Left forelimb (tissue), 1 donor: Measurements from ENCODE around the gene DYNLL2.
"Not testable (repeated sequence)": the region's sequence is repeated elsewhere in the genome, so short reads cannot be mapped to it uniquely, and the experiment has no call there.

Experiments
- DNase-seq: peaks from one replicate; pipeline ENCODE4 v3.0.0-alpha.2; 2018; ENCODE audit warnings: low spot score

DYNLL2 gene

GRCh38 chr17:58073266-58073665 is 10.0 kb upstream of the DYNLL2 start:
- DNase-seq = not testable (repeated sequence)

- DNase-seq = not testable (repeated sequence)
These were observed 8.8 kb upstream of the DYNLL2 start for GRCh38 chr17:58074406-58074805.

DNA sequence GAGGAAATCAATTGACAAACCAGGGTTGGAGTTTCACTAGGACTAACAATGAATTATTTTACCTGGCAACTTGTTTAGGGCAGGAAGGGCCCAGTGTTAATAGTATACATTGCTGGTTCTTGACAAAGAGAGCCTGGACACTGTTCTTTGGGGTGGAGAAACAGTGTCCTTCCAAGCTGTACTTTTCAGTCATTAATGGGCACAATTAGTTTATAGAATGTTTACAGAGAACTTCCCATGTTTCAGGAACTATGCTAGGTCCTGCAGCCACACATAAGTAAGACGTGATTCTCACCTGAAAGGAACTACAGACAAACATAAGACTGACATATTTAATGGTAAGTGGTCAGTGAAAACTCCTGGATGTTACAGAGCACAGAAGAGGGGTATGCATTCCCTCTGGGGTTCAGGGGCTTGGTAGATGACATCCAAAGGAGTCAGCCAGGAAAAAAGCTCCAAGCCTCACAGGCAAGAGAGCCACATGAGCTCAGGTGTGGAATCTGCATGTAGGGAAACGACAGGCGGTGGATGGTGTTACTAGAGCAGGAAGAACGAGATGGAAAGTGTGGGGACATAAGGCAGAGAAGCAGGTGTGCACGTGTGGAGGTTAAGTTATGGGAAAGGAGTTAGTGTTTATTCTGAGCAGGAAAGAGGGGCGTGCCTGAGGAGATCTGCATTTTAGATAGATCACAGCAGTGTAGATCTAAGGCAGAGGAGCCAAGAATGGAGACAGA is 3.8 kb upstream of the DYNLL2 start:
- DNase-seq = no peak

DNA sequence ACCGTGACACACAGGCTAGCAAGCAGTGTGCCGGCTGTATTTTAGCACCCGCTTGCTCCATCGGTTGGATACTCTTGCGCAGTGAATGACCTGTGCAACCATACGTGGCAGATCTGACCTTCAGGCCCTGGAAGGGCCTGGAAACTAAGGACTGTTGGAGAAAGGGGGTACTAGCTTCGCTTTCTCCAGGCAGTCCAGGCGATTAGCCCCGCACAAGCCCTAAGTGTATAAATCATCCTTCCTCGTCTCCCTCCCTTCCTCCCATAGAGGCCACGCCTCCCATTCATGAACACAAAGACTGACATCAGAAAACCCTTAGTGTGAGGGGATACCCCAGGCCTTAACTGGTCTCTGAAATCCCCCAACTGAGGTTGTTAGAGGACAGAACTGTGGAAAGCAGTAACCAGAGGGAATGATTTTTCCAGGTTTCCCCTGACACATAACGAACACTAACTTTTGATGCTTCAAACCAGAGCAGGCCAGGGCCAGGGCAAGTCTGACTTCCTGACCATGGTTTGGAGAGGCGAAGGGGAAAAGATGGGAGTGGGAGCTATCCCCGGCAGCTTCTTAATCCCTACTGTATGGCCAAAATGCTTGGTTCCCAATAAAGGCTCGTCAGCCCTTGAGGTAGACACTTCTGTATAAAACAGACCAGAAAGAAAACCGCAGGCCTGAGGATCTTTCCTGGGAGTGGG is 1.4 kb upstream of the DYNLL2 start:
- DNase-seq = no peak

- no peak for DNase-seq
These were observed 814 bp upstream of the DYNLL2 start for GRCh38 chr17:58082341-58082869.

DNA sequence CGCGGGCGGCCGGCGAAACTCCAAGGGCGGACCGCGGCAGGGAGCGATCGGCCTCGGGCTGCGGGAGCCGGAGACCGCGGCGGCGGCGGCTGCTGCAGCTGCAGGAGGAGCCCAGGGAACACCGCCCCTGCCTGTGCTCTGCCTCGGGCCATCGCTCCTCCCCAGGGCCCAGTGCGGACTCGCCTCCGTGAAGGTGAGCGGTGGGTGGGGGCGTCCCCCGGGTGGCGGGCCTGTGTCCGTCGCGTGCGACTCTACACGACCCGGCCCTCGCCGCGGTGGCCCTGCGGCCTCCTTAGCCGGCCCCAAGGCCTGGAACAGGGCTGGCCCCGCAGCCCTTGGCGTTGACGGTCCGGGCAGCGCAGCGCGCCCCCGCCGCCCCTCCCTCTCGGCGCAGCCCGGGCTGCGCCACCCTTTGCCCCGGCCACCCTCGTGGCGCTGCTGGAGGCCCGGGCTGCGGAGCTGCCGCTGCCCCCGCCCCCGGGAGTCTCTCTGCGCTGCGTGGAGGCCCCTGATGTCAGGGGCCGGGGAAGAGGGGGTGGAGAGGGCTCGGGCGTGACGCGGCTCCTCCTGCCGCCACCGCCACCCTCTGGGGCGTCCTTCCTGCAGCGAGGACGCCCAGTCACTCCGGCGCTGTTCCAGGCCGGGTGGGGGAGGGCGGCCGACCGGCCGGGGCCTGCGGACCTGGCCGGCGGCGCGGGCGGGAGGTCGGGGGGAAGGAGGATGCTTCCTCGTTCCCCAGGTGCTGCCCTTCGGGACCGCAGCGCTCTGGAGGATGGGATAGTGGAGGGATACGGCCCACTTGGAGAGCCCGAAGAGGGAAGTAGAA is 485 bp downstream of the DYNLL2 start:
- DNase-seq = peak; percentile 73

DNA sequence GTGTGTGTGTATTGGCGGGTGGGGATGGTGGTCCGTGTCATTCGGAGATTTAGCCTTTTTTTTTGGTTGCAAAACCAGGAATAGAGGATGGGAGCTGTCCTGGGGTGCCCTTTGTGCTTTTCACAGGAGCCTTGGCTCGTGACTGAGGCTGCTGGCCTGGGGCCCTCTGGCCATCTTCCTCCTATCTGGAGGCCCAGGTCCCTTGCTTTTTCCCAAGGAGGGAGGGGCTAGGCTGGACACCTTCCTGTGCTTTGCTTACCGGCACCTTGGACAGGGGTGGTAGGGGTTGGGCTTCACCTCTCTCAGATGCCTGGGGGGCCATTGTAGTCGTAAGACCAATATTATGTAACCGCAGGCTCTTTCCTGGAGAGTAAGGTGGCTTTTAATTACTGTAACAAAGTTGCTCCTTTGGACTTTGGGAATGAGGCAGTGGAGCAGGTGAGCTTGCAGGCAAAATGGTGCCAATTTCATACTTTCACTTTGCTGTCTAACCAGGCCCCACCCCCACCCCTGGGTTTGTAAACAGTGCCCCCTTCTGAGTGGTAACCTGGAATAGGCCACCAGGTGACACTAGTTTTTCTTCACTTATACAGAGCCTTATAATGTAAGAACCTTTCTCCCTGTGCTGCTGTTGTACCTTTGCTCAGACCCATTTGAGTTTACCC is 1.2 kb downstream of the DYNLL2 start:
- DNase-seq = no peak

GRCh38 chr17:58085039-58085715 is 2.0 kb downstream of the DYNLL2 start:
- DNase-seq = no peak

DNA sequence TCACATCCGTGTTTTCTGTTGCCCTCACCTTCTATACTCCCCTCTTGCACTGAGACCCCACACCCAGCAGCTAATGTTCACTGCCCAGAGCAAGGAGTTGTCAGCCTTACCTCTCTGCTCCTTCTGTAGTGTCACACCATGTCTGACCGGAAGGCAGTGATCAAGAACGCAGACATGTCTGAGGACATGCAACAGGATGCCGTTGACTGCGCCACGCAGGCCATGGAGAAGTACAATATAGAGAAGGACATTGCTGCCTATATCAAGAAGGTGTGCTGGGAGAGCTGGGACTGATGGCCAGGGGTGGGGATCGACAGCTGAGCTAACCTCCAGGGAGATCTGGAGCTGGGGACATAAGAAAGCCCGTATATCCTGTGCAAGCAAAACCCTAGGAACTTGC is 3.7 kb downstream of the DYNLL2 start:
- DNase-seq = no peak

- DNase-seq = no peak
These were observed 5.4 kb downstream of the DYNLL2 start for GRCh38 chr17:58088624-58089023.

DNA sequence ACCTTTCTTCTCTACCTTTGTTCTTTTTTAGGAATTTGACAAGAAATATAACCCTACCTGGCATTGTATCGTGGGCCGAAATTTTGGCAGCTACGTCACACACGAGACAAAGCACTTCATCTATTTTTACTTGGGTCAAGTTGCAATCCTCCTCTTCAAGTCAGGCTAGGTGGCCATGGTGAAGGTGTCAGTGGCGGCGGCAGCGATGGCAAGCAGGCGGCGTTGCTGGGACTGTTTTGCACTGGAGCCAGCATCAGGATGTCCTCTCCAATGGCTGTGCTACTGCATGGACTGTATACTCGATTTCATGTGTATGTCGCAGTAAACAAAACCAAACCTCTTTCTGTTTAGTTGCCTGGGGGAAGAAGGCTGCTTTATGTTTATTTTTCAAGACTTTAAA is 5.9 kb downstream of the DYNLL2 start:
- DNase-seq = no peak

- no peak for DNase-seq
These were observed 7.9 kb downstream of the DYNLL2 start for GRCh38 chr17:58091024-58091567.

- no peak for DNase-seq
These were observed 9.0 kb downstream of the DYNLL2 start for GRCh38 chr17:58092101-58092796.

- no peak for DNase-seq
These were observed 9.7 kb downstream of the DYNLL2 start for GRCh38 chr17:58092797-58093385.

- DNase-seq = no peak
These were observed 10.9 kb downstream of the DYNLL2 start for GRCh38 chr17:58094118-58094517.

GRCh38 chr17:58096892-58097291 is 13.7 kb downstream of the DYNLL2 start:
- DNase-seq = no peak

GRCh38 chr17:58097384-58098088 is 14.3 kb downstream of the DYNLL2 start:
- DNase-seq = no peak

GRCh38 chr17:58100506-58100905 is 17.3 kb downstream of the DYNLL2 start:
- no peak for DNase-seq

- not testable (repeated sequence) for DNase-seq
These were observed 18.7 kb downstream of the DYNLL2 start for GRCh38 chr17:58101898-58102297.
